Epidermal melanocyte (primary cell): ENCODE results near the gene DNAH3.
"Not testable (repeated sequence)": the region's sequence is repeated elsewhere in the genome, so short reads cannot be mapped to it uniquely, and the experiment has no call there.

ENCODE experiments used
- DNase-seq: peaks from one replicate; pipeline ENCODE4 v3.0.0; 2011; ENCODE audit warnings: low spot score; ENCODE audit not compliant: insufficient read length

The DNAH3 gene

DNA sequence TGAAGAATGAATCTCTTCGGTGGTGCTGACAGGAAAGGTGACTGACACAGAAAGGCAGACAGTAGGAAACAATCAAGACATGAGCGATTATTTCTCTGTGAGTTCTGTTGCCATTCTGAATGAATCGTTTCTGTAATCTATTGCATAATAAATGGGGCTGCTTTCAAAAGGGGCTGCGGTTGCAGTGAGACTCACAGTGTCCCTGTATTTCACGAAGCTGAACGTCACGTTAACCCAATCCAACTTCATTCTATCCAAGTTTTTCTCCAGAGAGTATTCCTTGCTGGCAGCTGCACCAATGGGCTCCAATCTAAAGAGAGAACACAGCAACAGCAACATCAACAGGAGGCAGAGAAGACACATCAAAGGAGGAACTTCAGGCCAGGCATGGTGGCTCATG, 75.4 kb downstream of the DNAH3 start:
- DNase-seq: no peak

GRCh38 chr16:21072976-21073375, 77.7 kb downstream of the DNAH3 start:
- DNase-seq: no peak

DNA sequence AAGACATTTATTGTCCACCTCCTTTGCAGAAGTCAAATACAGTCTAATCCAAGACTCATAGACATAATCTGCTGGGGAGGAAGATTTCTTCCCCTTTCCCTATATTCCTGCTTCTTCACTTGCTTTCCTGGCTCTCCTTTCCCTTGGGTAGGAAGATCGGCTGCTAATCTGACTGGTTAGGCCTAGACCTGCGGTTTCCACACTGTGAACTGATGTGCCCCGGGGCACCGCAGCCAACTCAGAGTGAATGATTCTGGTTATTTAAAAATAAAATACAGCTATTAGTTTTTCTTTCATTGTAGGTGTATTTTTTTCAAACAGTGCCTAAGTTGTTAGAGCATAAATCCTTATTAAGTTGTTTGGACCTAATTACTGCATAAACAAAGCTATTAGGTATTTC, 78.9 kb downstream of the DNAH3 start:
- no peak for DNase-seq

GRCh38 chr16:21070564-21070963, 80.1 kb downstream of the DNAH3 start:
- DNase-seq: no peak

- DNase-seq: no peak
These were observed 80.7 kb downstream of the DNAH3 start for GRCh38 chr16:21069986-21070385.

DNA sequence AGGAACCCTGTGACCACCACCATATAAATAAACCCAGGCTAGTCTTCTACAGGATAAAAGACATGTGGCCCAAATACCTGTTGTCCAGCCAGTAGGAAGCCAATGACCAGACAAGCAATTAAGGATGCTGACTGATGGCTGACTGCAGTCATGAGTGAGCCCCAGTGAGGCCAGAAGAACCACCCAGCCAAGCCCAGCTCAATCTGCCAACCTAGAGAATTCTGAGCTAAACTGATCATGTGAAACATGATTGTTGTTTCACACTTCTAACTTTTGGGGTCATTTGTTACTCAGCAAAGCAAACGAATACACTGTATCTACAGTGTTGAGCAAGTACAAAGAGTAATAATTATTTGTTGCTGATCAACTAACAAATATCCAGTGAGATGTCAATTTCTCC, 86.4 kb downstream of the DNAH3 start:
- no peak for DNase-seq

DNA sequence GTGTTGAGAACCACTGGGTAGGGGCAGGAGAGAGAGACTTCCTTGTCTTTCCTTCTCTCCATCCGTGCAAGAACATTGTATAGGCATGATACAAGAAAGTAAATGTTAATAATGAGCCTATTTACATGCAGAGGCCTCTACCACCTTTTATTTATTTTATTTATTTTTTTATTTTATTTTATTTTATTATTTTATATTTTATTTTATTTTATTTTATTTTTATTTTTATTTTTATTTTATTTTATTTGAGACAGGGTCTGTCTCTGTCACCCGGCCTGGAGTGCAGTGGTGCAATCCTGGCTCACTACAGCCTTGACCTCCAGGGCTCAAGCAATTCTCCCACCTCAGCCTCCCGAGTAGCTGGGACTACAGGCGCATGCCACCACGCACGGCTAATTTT, 87.3 kb downstream of the DNAH3 start:
- not testable (repeated sequence) for DNase-seq

- no peak for DNase-seq
These were observed 90.6 kb downstream of the DNAH3 start for GRCh38 chr16:21060027-21060510.

GRCh38 chr16:21057875-21058274, 92.8 kb downstream of the DNAH3 start:
- DNase-seq: no peak

DNA sequence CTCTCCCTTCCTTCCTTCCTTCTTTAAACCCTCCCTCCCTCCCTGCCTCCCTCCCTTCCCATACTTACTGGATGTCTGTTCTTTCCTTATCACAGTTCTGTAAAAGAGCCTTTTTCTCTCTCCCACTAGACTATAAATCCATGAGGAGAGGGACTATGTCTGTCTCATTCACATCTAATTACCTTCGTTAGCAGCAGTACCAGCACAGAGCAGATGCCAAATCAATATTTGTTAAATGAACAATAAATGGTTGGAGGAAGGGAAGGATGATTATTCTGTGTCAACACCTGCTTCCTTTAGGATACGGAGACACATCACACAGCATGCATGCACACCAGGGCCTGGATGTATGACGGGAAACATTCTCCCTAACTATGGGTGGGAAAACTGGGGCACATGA, 94.2 kb downstream of the DNAH3 start:
- DNase-seq: no peak

DNA sequence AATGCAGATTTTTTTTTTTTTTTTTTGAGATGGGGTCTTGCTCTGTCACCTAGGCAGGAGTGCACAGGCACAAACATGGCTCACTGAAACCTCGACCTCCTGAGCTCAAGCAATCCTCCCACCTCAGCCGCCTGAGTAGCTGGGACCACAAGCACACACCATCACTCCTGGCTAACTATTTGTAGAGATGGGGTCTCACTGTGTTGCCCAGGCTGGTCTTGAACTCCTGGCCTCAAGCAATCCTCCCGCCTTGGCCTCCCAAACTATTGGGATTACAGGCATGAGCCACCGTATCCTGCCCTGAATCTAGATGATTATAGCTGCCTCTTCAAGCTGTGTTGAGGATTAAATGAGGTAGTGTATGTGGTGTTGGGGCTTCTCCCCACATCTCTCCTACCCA, 94.9 kb downstream of the DNAH3 start:
- not testable (repeated sequence) for DNase-seq

GRCh38 chr16:21053590-21053989, 97.1 kb downstream of the DNAH3 start:
- no peak for DNase-seq

- not testable (repeated sequence) for DNase-seq
These were observed 102.3 kb downstream of the DNAH3 start for GRCh38 chr16:21048091-21048912.

DNA sequence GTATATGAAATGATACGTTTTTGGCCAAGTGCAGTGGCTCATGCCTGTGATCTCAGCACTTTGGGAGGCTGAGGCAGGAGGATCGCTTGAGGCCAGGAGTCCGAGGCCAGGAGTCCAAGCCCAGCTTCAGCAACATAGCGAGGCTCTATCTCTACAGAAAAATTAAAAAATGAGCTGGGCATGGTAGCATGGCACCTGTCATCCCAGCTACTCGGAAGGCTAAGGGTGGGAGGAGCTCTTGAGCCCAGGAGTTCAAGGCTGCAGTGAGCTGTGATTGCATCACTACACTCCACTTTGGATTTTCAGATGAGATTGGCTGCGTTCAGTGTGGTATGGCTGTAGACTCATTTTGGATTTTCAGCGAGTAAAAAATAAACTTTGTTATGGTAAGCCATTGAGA, 112.4 kb downstream of the DNAH3 start:
- DNase-seq: no peak

DNA sequence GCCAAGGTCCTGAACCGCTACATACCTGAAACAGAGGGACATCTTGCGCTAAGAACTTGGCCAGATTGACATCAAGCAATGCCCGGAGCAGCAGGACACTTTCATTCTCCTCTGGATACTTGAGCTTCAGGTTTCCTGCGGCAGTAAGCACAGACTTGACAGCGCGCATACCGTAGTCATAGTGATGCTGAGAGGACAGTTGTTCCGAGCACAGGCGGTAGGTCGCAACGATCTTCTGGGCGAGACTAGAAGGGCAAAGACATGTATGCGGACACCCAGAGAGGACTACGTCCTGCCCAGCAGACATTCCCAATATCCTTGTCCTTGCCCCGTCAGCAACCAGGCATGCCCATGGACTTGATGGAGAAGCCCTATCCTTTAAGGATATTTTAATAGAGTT, 112.9 kb downstream of the DNAH3 start:
- DNase-seq: no peak

DNA sequence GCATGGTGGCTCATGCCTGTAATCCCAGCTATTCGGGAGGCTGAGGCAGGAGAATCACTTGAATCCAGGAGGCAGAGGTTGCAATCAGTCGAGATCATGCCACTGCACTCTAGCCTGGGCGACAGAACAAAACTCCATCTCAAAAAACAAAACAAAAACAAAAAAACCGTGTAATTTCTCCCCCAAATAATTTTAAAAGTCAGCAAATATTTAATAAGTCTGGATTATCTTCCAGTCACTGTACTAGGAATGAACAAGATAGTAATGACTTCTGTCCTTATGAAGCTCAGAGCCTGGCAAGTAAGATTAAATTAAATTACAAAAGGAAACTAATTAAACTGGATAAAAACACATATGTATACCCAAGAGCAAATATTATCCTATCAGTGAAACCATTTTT, 113.5 kb downstream of the DNAH3 start:
- no peak for DNase-seq

- DNase-seq: no peak
These were observed 114.2 kb downstream of the DNAH3 start for GRCh38 chr16:21036471-21036870.

DNA sequence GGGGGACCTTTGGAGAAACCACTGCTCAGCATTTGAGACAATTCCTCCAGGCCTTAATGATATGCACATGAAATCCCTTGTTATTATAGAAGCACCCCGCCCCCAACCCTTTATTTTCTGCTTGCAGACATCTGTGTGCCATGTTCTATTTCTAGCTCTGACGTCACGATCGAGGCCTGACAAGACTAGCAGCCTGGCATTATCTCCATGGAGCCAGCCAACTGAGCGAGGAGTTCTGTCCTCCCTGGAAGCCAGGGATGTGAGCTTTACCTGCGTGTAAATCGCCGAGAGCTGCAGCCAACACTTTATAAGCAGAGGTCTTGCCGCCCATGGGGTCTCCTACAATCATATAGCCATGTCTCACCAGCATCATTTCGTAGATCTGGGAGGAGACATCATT, 116.9 kb downstream of the DNAH3 start:
- DNase-seq: no peak

GRCh38 chr16:21033264-21033663, 117.4 kb downstream of the DNAH3 start:
- no peak for DNase-seq

DNA sequence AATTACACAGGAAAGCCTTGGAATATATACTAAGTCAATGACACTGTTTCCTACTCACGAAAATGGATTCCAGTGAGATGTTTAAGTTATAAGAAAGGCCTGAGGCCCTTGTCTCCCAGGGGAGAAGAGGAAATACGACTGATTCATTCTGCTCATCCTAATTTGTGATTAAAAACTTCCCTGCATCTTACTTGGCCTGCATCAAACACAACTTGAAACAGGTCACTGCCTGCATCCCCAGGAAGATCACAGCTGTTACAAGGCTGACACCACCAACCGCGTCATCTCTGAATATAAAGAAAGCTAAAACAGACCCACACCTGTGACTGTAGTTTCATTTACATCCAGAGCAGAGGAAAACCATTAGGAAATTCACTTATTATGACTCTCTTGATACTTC, 121.9 kb downstream of the DNAH3 start:
- no peak for DNase-seq

- no peak for DNase-seq
These were observed 123.8 kb downstream of the DNAH3 start for GRCh38 chr16:21026846-21027245.

GRCh38 chr16:21023509-21024202, 127.0 kb downstream of the DNAH3 start:
- DNase-seq: no peak

- DNase-seq: no peak
These were observed 129.3 kb downstream of the DNAH3 start for GRCh38 chr16:21021316-21021715.
